ENCODE results near the gene PLAAT2.
"Not testable (repeated sequence)": the region's sequence is repeated elsewhere in the genome, so short reads cannot be mapped to it uniquely, and the experiment has no call there.

PLAAT2 gene

DNA sequence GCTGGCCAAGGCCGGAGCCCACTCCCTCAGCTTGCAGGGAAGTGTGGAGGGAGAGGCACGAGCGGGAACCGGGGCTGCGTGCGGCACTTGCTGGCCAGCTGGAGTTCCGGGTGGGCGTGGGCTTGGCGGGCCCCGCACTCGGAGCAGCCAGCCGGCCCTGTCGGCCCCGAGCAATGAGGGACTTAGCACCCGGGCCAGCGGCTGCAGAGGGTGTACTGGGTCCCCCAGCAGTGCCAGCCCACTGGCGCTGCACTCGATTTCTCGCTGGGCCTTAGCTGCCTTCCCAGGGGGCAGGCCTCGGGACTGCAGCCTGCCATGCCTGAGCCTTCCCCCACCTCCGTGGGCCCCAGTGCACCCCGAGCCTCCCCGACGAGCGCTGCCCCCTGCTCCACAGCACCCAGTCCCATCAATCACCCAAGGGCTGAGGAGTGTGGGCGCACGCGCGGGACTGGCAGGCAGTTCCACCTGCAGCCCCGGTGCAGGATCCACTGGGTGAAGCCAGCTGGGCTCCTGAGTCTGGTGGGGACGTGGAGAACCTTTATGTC is 13.0 kb downstream of the PLAAT2 start:
- not testable (repeated sequence) for DNase-seq (ENCODE audit: low read depth in 2 of 3, low spot score in 2 of 3)

DNA sequence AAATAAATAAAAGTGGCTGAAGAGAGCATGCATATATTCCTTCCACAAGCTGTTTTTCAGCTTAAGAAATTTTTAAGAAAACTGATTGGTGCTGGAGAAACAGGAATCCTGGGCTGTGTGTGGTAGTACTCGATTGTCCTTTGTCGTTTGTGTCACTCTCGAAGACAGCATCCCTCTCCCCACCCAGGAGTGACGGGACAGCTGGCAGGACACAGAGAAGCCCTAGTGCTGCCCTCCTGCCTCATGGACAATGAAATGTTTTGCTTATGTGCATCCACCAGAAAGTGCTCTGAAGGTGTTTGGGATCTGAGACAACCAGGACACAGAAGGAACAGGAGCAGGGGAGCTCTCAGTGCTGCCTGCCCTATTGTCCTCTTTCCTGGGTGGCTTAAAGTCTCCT is 13.8 kb downstream of the PLAAT2 start:
- DNase-seq (ENCODE audit: low read depth in 2 of 3, low spot score in 2 of 3) = no peak

- no peak for DNase-seq (ENCODE audit: low read depth in 2 of 3, low spot score in 2 of 3)
Observed at GRCh38 chr11:63548178-63548577, 15.0 kb downstream of the PLAAT2 start.

DNA sequence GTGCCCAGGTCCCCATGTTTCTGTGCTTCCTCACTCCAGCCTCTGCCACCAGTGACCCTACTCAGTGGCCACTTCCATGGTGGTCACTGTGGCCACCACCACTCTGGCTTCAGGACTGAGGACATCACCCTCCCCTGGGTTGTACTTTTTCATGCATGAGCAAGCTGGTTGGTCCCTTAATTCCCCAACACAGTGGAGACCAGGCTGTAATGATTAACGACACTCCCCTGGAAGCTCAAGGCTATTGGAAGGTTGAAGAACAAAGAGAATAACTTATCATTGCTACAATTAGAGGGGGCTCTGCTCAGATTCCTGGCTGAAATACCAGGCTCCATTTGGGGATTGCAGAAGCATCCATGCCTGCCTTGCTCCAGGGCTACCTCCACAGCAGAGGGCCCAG is 16.1 kb downstream of the PLAAT2 start:
- no peak for DNase-seq (ENCODE audit: low read depth in 2 of 3, low spot score in 2 of 3)

GRCh38 chr11:63543711-63544110 is 19.5 kb downstream of the PLAAT2 start:
- DNase-seq (ENCODE audit: low read depth in 2 of 3, low spot score in 2 of 3) = no peak

DNA sequence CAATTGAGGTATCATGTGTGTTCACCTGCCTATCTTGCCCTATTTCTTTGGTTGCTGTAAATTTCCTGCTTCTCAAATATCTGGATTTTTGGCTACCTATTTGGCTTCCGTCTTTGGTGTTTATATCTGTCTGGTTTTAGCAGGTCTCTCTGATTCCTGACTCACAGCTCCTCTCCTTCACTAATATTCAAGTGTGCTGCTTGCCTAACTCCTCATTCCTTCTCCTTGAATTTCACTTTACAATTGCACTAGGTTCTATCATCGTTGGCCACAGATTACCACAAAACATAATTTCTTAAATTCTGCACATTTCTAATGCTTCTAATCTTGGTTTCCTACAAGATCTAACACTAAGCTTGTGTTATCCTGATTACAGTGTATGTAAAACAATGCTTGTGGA is 20.7 kb downstream of the PLAAT2 start:
- not testable (repeated sequence) for DNase-seq (ENCODE audit: low read depth in 2 of 3, low spot score in 2 of 3)

DNA sequence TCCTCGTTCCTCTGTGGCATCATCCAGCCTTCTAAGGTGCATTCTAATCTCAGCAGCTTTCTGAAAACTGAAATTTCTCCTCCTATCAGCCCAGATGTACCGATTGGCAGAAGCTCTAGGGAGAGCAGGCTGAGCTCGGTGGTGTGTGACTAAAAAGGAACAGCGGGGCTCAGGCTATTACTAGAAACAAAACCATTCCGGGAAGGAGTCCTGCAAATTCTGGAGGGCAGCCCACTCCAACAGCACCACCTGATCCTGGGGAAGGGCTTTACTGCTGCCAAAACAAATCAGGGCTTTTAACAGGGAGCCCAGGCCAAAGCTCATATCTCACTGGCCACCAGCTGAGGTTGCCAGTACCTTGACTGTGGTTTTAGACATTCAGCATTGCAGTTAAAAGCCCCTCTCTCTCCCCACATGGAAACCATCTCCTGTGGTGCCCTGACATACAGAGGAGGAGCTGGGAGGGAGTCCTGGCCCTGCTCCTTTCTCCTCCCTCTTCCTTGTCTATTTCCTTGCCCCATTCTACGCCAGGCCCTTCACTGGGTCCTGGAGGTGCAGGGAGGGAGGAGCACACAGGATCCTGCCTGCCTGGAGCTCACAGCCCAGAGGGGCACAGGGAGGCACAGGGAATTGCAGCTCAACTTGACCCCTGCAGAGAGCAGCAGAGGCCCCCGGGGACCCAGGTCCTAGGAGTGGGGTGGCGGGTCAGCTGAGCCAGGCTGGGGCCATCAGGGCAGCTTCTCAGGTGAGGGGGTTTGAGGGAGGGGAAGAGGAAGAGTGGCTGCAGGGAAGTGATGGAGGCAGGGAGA is 25.7 kb downstream of the PLAAT2 start:
- no peak for DNase-seq (ENCODE audit: low read depth in 2 of 3, low spot score in 2 of 3)

DNA sequence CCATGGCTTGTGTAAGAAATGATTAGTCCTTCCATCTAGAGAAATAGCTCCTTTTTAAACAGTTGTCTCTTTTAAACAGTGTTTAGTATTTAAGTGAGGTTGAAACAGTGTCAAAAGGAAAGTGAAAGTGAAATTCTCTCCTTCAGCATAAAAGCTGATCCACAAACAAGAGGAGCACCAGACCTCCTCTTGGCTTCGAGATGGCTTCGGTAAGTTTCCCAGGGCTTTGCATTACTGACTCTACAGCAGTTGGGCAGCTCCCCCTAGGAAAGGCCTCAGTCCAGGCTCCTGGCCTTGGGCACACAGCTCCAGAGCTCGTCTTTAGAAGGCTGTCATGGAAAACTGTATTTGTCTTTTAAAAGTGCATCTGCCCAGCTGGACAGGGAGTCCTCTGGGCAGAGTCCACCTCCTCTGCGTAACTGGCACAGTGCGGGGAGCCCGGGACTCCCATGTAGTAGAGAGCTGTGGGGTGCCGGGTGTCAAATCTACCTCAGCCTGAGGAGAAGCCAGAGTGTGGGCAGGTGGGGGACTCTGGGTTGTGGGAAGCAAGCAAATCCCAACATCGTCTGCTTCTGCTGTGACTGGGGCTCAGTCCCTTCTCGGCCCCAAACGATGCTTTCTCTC is 26.4 kb downstream of the PLAAT2 start, which contains the start of gene PLAAT4:
Gene PLAAT4 (plus strand): TSS at position 140 of the 624 bp plus-strand sequence. CDS start 61 bp downstream, at position 201.
- DNase-seq (ENCODE audit: low read depth in 2 of 3, low spot score in 2 of 3) = no peak

DNA sequence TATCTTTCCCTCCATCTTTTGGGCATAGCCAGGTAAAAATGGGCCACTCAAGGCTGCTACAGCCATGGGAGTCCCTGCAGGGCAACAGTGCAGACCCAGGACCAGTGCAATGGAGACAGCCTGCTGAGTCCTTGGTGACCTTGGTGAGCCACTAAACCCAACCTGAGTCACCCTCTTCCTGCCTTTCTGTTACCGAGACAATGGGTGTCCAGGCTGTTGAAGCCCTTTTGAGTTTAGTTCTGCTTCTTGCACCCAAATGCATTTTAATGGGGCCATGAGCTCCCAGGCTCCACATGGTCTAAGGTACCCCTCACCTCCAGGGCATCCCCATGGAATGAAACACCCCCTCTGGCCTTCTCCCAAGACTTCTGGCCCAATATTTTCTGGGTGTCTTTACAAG is 27.4 kb downstream of the PLAAT2 start:
- DNase-seq (ENCODE audit: low read depth in 2 of 3, low spot score in 2 of 3) = no peak

DNA sequence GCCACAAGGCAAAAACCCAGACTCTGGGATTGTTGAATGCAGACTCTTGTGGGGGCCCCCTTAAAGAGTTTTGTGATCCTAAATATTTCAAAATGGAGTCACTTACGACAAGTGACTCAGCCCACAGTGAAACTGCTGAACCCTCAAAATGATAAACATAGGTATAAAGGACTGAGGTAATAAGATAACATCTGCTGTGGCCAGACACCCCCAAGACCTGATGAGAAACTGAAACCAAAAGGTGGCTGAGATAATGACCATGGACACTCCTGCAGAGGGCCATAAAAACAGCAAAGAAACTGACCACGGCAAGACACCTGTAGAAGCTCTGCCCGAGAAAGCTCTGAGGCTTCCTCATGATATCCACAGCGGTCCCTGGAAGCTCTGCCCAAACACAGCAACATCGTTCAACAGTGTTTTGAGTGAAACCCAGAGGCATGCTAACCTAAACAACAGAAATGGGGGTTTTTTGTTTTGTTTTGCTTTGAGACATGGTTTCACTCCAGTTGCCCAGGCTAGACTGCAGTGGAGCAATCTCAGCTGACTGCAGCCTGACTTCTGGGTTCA is 28.2 kb downstream of the PLAAT2 start:
- DNase-seq (ENCODE audit: low read depth in 2 of 3, low spot score in 2 of 3) = no peak

DNA sequence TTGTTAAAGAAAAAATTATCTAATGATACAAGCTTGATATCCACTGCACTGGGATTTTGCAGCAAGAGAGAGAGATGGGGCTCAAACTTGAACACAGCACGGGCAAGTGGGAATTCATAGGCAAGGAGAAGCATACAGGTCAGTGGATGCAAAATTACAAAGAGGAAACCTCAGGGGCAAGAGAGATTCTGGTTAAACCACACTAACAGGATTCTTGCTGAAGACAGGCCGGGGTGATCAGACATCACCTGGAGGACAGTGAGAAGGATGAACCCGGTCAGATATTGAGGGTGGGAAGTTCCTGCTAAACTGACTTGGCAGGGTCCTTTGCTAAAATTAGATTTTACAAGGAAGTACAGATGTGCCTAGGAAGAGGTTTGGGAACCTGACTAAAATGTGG is 29.1 kb downstream of the PLAAT2 start:
- no peak for DNase-seq (ENCODE audit: low read depth in 2 of 3, low spot score in 2 of 3)

DNA sequence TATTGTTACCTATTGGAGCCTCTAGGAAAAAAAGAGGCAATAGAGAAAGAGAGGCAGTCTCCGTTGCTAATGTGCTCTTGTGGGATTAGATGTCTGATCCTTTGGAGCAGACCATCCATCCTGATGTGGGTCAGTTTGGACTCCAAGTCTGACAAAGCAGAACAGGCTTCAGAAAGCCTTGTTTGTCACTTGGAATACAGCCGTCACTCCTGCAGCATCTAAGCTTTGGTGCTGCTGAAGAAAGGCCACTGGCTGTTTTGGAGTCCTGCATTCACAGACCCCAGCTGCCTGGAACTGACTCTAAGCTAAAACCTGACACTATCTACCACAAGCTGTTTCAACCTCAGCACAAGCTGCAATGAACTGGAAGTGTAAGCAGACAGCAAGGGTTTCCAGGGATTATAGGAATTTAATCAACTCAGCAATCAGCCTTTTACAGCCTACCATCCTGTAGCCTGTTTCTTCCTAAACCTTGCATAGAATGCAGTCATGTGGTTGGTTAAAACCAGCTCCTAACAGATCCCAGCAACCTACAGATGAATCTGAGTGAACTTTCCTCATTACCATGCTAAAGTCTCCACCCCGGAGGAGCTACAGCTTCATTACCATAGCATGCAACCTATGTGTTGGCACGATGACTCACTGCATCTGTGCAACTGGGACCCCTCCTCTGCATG is 30.2 kb downstream of the PLAAT2 start:
- DNase-seq (ENCODE audit: low read depth in 2 of 3, low spot score in 2 of 3) = no peak

DNA sequence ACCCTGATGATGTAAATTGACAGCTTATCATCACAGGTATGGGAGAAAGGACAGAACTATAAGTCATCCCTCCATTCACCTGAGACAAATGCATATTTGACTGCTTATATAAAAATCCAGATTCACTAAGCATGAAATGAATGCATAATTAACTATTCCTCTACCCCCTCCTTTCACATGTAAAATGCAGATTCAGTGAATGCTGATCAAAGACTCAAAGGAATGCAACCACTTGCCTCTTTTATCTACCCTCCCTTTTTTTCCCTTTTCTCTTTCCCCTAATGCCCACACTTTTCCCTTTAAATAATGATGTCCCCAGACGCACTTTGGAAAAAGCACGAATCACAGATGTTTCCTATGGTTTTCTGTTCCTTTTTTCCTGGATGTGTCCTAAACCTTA is 31.1 kb downstream of the PLAAT2 start:
- no peak for DNase-seq (ENCODE audit: low read depth in 2 of 3, low spot score in 2 of 3)

- DNase-seq (ENCODE audit: low read depth in 2 of 3, low spot score in 2 of 3) = not testable (repeated sequence)
Observed at GRCh38 chr11:63531074-63531792, 31.9 kb downstream of the PLAAT2 start.

- DNase-seq (ENCODE audit: low read depth in 2 of 3, low spot score in 2 of 3) = no peak
Observed at GRCh38 chr11:63530021-63530420, 33.2 kb downstream of the PLAAT2 start.

GRCh38 chr11:63529373-63529772 is 33.8 kb downstream of the PLAAT2 start:
- not testable (repeated sequence) for DNase-seq (ENCODE audit: low read depth in 2 of 3, low spot score in 2 of 3)

GRCh38 chr11:63528729-63529278 is 34.4 kb downstream of the PLAAT2 start:
- not testable (repeated sequence) for DNase-seq (ENCODE audit: low read depth in 2 of 3, low spot score in 2 of 3)

DNA sequence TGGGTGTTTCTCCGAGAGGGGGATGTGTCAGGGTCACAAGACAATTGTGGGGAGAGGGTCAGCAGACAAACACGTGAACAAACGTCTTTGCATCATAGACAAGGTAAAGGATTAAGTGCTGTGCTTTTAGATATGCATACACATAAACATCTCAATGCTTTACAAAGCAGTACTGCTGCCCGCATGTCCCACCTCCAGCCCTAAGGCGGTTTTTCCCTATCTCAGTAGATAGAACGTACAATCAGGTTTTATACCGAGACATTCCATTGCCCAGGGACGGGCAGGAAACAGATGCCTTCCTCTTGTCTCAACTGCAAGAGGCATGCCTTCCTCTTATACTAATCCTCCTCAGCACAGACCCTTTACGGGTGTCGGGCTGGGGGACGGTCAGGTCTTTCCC is 35.0 kb downstream of the PLAAT2 start:
- DNase-seq (ENCODE audit: low read depth in 2 of 3, low spot score in 2 of 3) = not testable (repeated sequence)

DNA sequence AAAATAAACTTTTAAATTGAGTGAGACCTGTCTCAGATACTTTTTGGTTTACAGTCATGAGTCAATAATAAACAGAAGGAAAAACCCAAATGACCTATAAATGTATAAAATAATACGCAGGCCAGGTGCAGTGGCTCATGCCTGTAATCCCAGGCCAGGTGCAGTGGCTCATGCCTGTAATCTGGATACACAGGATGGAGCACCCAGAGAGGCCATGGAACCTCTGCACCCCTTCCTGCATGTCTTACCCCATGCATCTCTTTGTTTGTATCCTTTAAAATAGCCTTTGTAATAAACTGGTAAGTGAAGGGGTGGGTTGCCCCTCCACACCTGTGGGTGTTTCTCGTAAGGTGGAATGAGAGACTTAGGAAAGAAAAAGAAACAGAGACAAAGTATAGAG is 35.5 kb downstream of the PLAAT2 start:
- DNase-seq (ENCODE audit: low read depth in 2 of 3, low spot score in 2 of 3) = no peak

DNA sequence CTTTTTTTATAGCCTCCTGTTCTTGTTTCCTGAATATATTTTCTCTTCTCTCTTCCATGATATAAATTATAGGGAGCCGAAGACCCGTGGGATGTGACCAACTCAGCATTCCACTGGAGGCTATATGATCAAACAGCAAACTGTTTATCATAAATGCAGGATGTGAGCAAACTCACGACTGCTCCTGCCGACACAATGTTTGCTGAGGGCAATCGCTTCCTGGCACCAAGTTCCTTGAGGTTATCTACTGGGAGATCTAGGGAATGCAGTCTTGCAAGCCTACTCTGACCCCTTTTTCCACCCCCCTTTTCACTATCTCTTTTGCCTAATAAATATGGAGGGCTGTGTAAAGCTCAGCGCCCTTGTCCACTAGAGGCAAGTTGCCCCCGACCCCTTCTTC is 40.0 kb downstream of the PLAAT2 start:
- DNase-seq (ENCODE audit: low read depth in 2 of 3, low spot score in 2 of 3) = no peak
